Chondrocyte (in vitro differentiated cells): ENCODE results near the gene SIN3A. TPM values are rescaled to one million over a fixed set of nuclear protein-coding genes. Genes with fewer than 3 reads are reported as not detected.
A peak's percentile ranks its signal among the peaks of the same experiment; 100 is the strongest.

Experiments used
- DNase-seq: peaks from one replicate; pipeline ENCODE4 v3.0.0; 2021; ENCODE audit warnings: mixed read lengths, low spot score
- H3K27ac Mint-ChIP-seq: one replicate; pipeline ENCODE4 v1.8.0; 2021; ENCODE audit warnings: mild to moderate bottlenecking, moderate library complexity, mixed read lengths; ENCODE audit not compliant: unreplicated experiment
- H3K27me3 Mint-ChIP-seq: 2 replicates; pipeline ENCODE4 v1.8.0; 2021; ENCODE audit warnings: low read depth, mixed read lengths
- H3K36me3 Mint-ChIP-seq: 2 replicates; pipeline ENCODE4 v1.8.0; 2021; ENCODE audit warnings: low read depth, mixed read lengths
- H3K4me1 Mint-ChIP-seq: 2 replicates; pipeline ENCODE4 v1.8.0; 2021; ENCODE audit warnings: low read depth, mild to moderate bottlenecking, mixed read lengths
- H3K4me3 Mint-ChIP-seq: one replicate; pipeline ENCODE4 v1.8.0; 2021; ENCODE audit warnings: mild to moderate bottlenecking, moderate library complexity, mixed read lengths; ENCODE audit not compliant: unreplicated experiment
- H3K9me3 Mint-ChIP-seq: 2 replicates; pipeline ENCODE4 v1.8.0; 2021; ENCODE audit warnings: low read depth, mixed read lengths
- total RNA-seq: library from RNA; stranded (reverse); gene quantifications from 3 replicates; pipeline ENCODE4 v1.2.1, GENCODE V29; 2021
- TF ChIP-seq, protein P1 (sequence below): fragments of 200-600 bp; sonication (generic); IDR thresholded peaks from 2 replicates; pipeline ENCODE4 v1.5.0; 2021; ENCODE audit warnings: antibody characterized with exemption, mild to moderate bottlenecking, moderate library complexity

SIN3A gene
- total RNA-seq, 1 donor from 2014 or later = 44.9 TPM

DNA sequence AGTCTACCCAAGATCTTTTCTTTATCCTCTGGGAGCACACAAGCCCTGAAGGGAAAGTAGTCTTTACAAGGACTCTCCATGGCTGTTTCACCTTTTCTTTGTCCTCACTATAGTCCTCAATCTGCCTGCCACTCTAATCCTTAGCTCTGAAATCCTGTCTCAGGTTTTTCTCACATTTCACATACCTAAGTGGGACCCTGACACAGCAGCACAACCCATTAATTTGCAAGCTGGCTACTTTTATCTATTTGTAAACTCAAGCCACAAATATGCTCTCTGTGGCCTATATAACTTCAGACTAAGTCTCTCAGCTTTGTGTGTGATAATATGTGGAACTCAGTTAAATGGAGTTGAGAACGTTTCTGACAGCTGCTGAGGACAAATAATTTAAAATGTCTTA, 19.8 kb downstream of the SIN3A start:
- Mint-ChIP-seq H3K36me3 (peaks cover 15% of the 10 kb centered on the region), H3K27me3 (no peaks in the 10 kb centered on the region), H3K4me1 (peaks cover 7% of the 10 kb centered on the region), H3K4me3 (no peak overlapping the region), H3K9me3 (no peaks in the 10 kb centered on the region), H3K27ac (peak overlapping the region; percentile 6)
- DNase-seq = no peak
- TF ChIP-seq, protein P1, sequence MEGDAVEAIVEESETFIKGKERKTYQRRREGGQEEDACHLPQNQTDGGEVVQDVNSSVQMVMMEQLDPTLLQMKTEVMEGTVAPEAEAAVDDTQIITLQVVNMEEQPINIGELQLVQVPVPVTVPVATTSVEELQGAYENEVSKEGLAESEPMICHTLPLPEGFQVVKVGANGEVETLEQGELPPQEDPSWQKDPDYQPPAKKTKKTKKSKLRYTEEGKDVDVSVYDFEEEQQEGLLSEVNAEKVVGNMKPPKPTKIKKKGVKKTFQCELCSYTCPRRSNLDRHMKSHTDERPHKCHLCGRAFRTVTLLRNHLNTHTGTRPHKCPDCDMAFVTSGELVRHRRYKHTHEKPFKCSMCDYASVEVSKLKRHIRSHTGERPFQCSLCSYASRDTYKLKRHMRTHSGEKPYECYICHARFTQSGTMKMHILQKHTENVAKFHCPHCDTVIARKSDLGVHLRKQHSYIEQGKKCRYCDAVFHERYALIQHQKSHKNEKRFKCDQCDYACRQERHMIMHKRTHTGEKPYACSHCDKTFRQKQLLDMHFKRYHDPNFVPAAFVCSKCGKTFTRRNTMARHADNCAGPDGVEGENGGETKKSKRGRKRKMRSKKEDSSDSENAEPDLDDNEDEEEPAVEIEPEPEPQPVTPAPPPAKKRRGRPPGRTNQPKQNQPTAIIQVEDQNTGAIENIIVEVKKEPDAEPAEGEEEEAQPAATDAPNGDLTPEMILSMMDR = no peak

DNA sequence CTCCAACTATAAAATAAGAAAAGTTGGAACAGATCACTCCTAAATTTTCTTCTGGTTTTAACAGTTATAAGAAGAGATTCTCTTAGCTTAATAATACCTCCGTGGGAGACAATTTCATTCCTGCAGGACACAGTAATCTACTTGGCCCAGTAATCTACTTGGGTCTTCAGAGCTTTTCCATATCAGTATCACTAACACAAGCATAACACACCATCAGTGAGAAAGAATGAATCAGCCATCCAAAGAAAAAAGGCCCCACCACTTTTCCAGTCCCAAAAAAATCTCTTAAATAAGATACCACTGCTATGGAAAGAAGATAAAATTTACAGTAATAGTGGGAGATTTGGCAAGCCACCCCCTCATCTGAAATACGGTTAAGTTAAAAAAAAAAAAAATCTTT, 20.2 kb downstream of the SIN3A start:
- H3K36me3 Mint-ChIP-seq = peaks cover 17% of the 10 kb centered on the region
- no peaks in the 10 kb centered on the region for H3K9me3 Mint-ChIP-seq
- no peak overlapping the region for H3K4me3 Mint-ChIP-seq
- no peak for DNase-seq
- H3K27me3 Mint-ChIP-seq = no peaks in the 10 kb centered on the region
- TF ChIP-seq, protein P1 = no peak
- H3K27ac Mint-ChIP-seq = peak overlapping the region; percentile 6
- H3K4me1 Mint-ChIP-seq = peaks cover 7% of the 10 kb centered on the region

DNA sequence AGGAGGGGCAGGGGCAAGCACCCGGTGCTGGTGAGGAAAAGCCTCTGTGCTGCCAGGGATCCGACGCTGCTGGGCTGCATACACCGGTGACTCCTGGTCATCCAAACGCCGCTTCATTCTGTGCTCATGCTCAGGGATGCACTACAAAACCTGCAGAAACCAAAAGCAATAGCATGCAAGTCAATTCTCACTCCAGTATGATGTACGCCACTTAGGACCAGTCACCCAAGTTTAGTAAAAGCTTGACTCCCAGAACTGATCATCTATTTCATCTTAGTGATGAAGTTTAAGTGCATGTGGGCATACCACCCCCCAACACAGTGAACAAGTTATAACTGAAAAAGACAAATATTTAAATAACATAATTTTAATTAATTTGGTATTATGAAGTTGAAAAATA, 21.2 kb downstream of the SIN3A start:
- DNase-seq = no peak
- H3K27ac Mint-ChIP-seq = no peak overlapping the region
- peaks cover 12% of the 10 kb centered on the region for H3K36me3 Mint-ChIP-seq
- H3K9me3 Mint-ChIP-seq = no peaks in the 10 kb centered on the region
- TF ChIP-seq, protein P1 = no peak
- H3K4me1 Mint-ChIP-seq = peaks cover 7% of the 10 kb centered on the region
- H3K27me3 Mint-ChIP-seq = no peaks in the 10 kb centered on the region
- H3K4me3 Mint-ChIP-seq = no peak overlapping the region

DNA sequence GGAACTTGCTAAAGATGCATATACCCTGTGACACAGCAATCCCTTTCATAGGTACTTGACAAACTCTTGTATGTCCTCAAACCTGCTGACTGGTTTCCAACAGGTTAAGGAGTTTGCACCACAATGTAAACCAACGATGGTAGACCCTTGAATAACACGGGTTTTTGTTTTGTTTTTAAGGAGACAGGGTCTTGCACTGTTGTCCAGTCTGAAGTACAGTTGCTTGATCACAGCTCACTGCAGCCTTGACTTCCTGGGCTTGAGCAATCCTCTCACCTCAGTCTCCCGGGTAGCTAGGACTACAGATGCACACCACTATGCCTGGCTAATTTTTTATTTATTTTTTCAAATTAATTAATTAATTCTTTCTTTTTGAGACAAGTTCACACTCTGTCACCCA, 23.3 kb downstream of the SIN3A start:
- no peaks in the 10 kb centered on the region for H3K27me3 Mint-ChIP-seq
- H3K4me3 Mint-ChIP-seq = no peak overlapping the region
- no peak for DNase-seq
- H3K36me3 Mint-ChIP-seq = peaks cover 11% of the 10 kb centered on the region
- TF ChIP-seq, protein P1 = no peak
- H3K9me3 Mint-ChIP-seq = no peaks in the 10 kb centered on the region
- no peak overlapping the region for H3K27ac Mint-ChIP-seq
- H3K4me1 Mint-ChIP-seq = peaks cover 4% of the 10 kb centered on the region

DNA sequence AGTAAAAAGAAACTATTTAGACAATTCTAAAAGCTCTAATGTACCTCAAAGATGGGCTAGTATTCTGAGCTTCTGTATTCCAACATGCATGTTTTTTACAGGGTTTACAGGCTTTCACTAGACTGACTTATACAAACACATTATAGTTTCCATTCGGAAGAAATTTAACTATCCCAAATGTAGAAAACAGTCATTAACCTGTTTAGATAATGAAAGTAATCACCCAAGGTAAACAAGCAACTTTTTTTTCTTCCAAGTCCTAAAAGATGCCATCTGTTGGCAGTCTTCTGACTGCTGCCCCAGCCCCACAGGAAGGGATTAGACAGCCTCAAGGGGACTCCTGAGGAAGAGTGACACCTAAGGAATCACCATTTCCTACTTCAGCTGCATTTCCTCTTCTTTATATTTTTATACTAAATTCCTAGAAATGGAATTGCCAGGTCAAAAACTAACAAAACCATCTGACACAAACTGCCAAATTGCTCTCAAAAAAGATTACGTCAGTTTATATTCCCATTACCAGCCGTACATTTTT, 25.5 kb downstream of the SIN3A start:
- H3K36me3 Mint-ChIP-seq = peaks cover 17% of the 10 kb centered on the region
- no peaks in the 10 kb centered on the region for H3K9me3 Mint-ChIP-seq
- no peak for DNase-seq
- TF ChIP-seq, protein P1 = no peak
- H3K27me3 Mint-ChIP-seq = no peaks in the 10 kb centered on the region
- no peaks in the 10 kb centered on the region for H3K4me1 Mint-ChIP-seq
- H3K27ac Mint-ChIP-seq = no peak overlapping the region
- no peak overlapping the region for H3K4me3 Mint-ChIP-seq
